Measurements from ENCODE around the gene FUT9. TPM values are rescaled to one million over a fixed set of nuclear protein-coding genes. Genes with fewer than 3 reads are reported as not detected.

FUT9 gene
- total RNA-seq: not detected
- polyA plus RNA-seq: under 1 TPM in 1 of 2 donors, not detected in 1; under 0.01 TPM
- long read RNA-seq, donor 1, partial matches to known transcripts: 0 of 1 reads
- long read RNA-seq, donor 1, other reads (novel, unspliced or antisense): 1 of 1 reads
- long read RNA-seq, donor 2: 0 reads

DNA sequence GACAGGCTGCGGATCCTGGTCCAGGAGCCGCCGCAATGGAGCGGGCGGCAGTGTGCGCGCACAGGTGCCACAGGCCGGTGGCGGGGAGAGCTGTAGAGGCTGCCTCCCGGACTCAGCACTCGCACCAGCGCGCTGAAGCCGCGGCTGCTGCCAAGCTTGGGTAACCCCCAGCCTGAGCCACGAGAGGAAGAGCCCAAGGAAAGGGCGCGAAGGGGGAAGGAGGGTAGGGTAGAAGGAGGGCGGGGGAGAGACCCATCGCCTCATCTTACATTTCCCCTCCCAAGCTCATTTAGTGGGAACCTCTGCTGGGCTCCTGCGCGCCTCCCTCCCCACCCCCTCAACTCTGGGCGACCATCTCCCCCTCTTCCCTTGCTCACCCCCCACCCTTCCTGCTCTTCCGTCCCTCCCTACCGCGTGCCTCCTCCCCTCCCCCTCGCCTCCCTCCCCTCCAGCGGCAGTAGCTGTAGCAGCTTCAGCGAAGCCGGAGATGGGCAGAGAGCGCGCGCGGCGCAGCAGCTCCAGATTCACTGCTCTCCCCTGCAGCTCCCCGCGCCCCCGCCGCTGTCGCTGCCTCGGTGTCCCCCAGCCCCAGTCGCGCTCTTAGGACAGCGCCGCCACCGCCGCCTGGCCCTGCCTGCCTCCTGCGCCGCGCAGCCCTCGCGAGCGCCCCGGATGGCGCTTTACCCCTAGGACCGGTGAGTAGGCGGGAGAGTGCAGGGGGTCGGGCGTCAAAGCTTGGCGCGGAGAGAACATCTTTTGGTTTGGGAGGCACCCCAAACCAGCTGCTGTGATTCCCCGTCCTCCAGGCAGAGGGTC, at the start of gene FUT9:
TSS of gene FUT9 (plus strand) at position 457 of the 816 bp plus-strand sequence. CDS start 187,182 bp downstream, outside the sequence.
- intact Hi-C loops (cut with DNase I): no loop called here
- Histone ChIP-seq H3K4me1 (ENCODE audit: control insufficient read depth in 1 of 2, insufficient read depth in 2 of 2, low read length in 2 of 2) (no peaks in the 10 kb centered on the region), H3K36me3 (ENCODE audit: control insufficient read depth in 1 of 2, insufficient read depth in 2 of 2, low read length in 1 of 2) (no peaks in the 10 kb centered on the region), H3K27ac (ENCODE audit: low read depth in 1 of 2, low read length in 2 of 2) (no peak within 1 kb of the TSS), H3K9me3 (ENCODE audit: control insufficient read depth, low read length) (no peaks in the 10 kb centered on the region), H3K27me3 (ENCODE audit: control insufficient read depth in 1 of 2, insufficient read depth in 2 of 2, low read length in 1 of 2) (no peaks in the 10 kb centered on the region), H3K4me3 (ENCODE audit: low read length in 2 of 2) (peak within 1 kb of the TSS; percentile 3 to 16)
- DNase-seq: peak in 1 of 2 donors; percentile 53
- ATAC-seq (ENCODE audit: low FRiP score): peak; percentile 22
- WGBS, 2 donors: 1% methylated on average over 52 to 62 of the region's 62 CpGs

DNA sequence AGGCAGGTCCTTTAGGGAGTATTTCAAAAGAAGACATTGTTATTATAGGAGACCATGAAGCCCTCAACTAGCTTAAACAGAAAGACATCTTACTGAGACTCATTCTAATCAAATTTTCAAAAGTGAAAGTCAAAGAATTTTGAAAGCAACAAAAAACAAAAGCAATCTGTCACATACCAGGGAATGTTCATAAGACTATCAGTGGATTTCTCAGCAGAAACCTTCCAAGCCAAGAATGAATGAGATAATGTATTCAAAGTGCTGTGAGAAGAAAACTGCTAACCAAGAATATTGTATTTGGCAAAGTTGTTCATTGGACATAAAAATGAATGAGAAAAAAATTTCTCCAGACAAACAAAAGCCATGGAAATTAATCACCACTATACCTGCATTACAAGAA, 48.2 kb upstream of the FUT9 start:
- no peaks in the 10 kb centered on the region for H3K9me3 ChIP-seq (ENCODE audit: control insufficient read depth, low read length)
- no peak overlapping the region for H3K27ac ChIP-seq (ENCODE audit: low read depth in 1 of 2, low read length in 2 of 2)
- H3K4me3 ChIP-seq (ENCODE audit: low read length in 2 of 2): no peak overlapping the region
- no peak for ATAC-seq (ENCODE audit: low FRiP score)
- H3K4me1 ChIP-seq (ENCODE audit: control insufficient read depth in 1 of 2, insufficient read depth in 2 of 2, low read length in 2 of 2): no peaks in the 10 kb centered on the region
- intact Hi-C loops (cut with DNase I): no loop called here
- no peaks in the 10 kb centered on the region for H3K27me3 ChIP-seq (ENCODE audit: control insufficient read depth in 1 of 2, insufficient read depth in 2 of 2, low read length in 1 of 2)
- no peak for DNase-seq
- no peaks in the 10 kb centered on the region for H3K36me3 ChIP-seq (ENCODE audit: control insufficient read depth in 1 of 2, insufficient read depth in 2 of 2, low read length in 1 of 2)

DNA sequence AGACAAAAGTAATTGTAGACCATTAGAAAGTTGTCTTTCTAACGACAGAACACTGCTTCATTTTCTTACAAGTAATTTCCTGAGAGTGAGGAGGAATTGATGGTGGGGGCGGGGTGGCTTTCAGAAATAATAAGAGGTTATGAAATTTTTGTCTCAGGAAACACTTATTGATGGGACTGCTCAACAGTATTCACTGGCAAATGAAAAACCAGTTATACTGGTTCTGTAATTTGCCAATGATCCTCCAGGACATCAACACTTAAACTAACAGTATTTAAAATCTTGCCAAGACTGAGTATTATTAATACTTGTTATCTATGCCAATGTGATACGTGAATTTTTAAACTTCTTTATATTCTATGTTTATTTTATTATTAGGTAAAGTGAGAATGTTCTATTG, 41.8 kb upstream of the FUT9 start:
- intact Hi-C loops (cut with DNase I): no loop called here

DNA sequence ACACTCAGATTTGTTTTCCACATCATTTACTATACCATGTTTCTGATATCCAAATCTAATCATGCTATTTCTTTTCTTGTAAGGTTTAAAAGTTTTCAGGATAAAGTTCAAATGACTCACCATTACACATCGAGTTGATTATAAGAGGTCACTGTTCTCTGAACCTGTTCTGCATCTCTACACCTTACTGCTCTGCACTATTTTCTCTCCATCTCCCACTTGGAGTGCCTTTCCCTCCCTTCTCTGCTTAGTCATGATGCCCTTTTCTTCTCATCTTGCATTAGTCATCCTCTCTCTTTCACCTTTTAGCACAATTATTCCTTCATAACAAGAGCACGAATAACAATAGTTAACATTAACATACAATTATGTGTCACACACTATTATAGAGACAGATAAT, 37.5 kb upstream of the FUT9 start:
- intact Hi-C loops (cut with DNase I): no loop called here
- no peak overlapping the region for H3K4me3 ChIP-seq (ENCODE audit: low read length in 2 of 2)
- 61 to 69% methylated on average over 2 of the region's 2 CpGs for WGBS, 2 donors
- no peaks in the 10 kb centered on the region for H3K27me3 ChIP-seq (ENCODE audit: control insufficient read depth in 1 of 2, insufficient read depth in 2 of 2, low read length in 1 of 2)
- no peaks in the 10 kb centered on the region for H3K4me1 ChIP-seq (ENCODE audit: control insufficient read depth in 1 of 2, insufficient read depth in 2 of 2, low read length in 2 of 2)
- ATAC-seq (ENCODE audit: low FRiP score) (no peak), DNase-seq (no peak)
- H3K27ac ChIP-seq (ENCODE audit: low read depth in 1 of 2, low read length in 2 of 2): no peak overlapping the region
- H3K9me3 ChIP-seq (ENCODE audit: control insufficient read depth, low read length): no peaks in the 10 kb centered on the region
- H3K36me3 ChIP-seq (ENCODE audit: control insufficient read depth in 1 of 2, insufficient read depth in 2 of 2, low read length in 1 of 2): no peaks in the 10 kb centered on the region

More for the DNA sequence above, 41.8 kb upstream of the FUT9 start:
- no peak for DNase-seq
- 58 to 60% methylated on average over 3 of the region's 3 CpGs for WGBS, 2 donors
- no peaks in the 10 kb centered on the region for H3K9me3 ChIP-seq (ENCODE audit: control insufficient read depth, low read length)
- H3K36me3 ChIP-seq (ENCODE audit: control insufficient read depth in 1 of 2, insufficient read depth in 2 of 2, low read length in 1 of 2): no peaks in the 10 kb centered on the region
- no peaks in the 10 kb centered on the region for H3K4me1 ChIP-seq (ENCODE audit: control insufficient read depth in 1 of 2, insufficient read depth in 2 of 2, low read length in 2 of 2)
- H3K27ac ChIP-seq (ENCODE audit: low read depth in 1 of 2, low read length in 2 of 2): no peak overlapping the region
- H3K27me3 ChIP-seq (ENCODE audit: control insufficient read depth in 1 of 2, insufficient read depth in 2 of 2, low read length in 1 of 2): no peaks in the 10 kb centered on the region
- no peak for ATAC-seq (ENCODE audit: low FRiP score)
- H3K4me3 ChIP-seq (ENCODE audit: low read length in 2 of 2): no peak overlapping the region

DNA sequence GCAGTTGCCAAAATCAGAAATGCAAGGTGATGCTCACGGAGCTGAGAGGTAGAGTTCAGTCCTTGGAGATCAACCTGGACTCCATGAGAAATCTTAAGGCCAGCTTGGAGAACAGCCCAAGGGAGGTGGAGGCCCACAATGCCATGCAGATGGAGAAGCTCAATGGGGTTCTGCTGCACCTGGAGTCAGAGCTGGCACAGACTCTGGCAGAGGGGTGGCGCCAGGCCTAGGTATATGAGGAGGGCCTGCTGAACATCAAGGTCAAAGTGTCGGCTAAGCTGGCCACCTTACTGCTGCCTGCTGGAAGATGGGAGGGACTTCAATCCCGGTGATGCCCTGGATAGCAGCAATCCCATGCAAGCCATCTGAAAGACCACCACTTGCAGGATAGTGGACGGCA, 23.9 kb upstream of the FUT9 start:
- intact Hi-C loops (cut with DNase I): no loop called here
- Histone ChIP-seq H3K9me3 (ENCODE audit: control insufficient read depth, low read length) (peaks cover 3% of the 10 kb centered on the region), H3K36me3 (ENCODE audit: control insufficient read depth in 1 of 2, insufficient read depth in 2 of 2, low read length in 1 of 2) (no peaks in the 10 kb centered on the region), H3K4me3 (ENCODE audit: low read length in 2 of 2) (no peak overlapping the region), H3K27ac (ENCODE audit: low read depth in 1 of 2, low read length in 2 of 2) (no peak overlapping the region), H3K4me1 (ENCODE audit: control insufficient read depth in 1 of 2, insufficient read depth in 2 of 2, low read length in 2 of 2) (no peaks in the 10 kb centered on the region), H3K27me3 (ENCODE audit: control insufficient read depth in 1 of 2, insufficient read depth in 2 of 2, low read length in 1 of 2) (peaks cover 0 to 2% of the 10 kb centered on the region in 2 donors)
- WGBS, 2 donors: 84 to 85% methylated on average over 5 of the region's 5 CpGs
- no peak for ATAC-seq (ENCODE audit: low FRiP score)
- no peak for DNase-seq

DNA sequence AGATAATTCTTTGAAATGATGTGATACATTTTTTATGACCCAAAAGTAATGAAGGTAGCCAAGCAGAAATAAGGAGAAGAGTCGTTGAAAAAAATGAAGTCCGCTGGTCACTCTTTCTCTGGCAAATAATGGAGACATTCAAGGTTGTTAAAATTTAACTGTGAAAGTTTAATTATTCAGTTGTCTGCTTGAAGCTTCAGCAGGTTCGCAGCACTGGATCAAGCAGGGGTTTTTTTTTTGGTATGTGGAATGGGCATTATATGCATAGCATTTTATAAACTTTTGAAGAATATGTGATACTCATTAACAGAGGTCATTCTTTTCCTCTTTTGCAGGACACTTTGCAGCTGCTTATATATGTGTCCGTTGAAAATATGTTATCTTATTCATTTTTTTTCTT, 21.6 kb upstream of the FUT9 start:
- Histone ChIP-seq H3K36me3 (ENCODE audit: control insufficient read depth in 1 of 2, insufficient read depth in 2 of 2, low read length in 1 of 2) (no peaks in the 10 kb centered on the region), H3K27ac (ENCODE audit: low read depth in 1 of 2, low read length in 2 of 2) (no peak overlapping the region), H3K9me3 (ENCODE audit: control insufficient read depth, low read length) (peaks cover 3% of the 10 kb centered on the region), H3K4me1 (ENCODE audit: control insufficient read depth in 1 of 2, insufficient read depth in 2 of 2, low read length in 2 of 2) (no peaks in the 10 kb centered on the region), H3K27me3 (ENCODE audit: control insufficient read depth in 1 of 2, insufficient read depth in 2 of 2, low read length in 1 of 2) (peaks cover 0 to 2% of the 10 kb centered on the region in 2 donors), H3K4me3 (ENCODE audit: low read length in 2 of 2) (no peak overlapping the region)
- intact Hi-C loops (cut with DNase I): no loop called here
- no peak for DNase-seq
- WGBS, 2 donors: 68 to 79% methylated on average over 4 of the region's 4 CpGs
- ATAC-seq (ENCODE audit: low FRiP score): no peak

DNA sequence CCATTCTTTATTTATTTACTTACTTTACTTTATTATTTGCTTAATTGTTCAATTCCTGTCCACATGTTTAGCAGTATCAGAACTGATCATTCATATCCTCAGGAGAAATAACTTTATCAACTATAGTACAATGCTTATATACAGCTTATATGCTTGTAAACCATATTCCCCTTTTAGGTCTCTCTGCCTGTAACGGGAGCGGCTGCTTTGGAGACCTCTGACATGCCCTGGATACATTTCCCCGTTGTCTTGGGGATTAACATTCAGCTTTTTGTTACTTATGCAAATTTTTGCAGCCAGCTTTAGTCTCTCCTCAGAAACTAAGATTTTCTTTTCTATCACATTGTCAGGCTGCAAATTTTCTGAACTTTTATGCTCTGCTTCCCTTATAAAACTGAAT, 17.6 kb upstream of the FUT9 start:
- H3K27ac ChIP-seq (ENCODE audit: low read depth in 1 of 2, low read length in 2 of 2): no peak overlapping the region
- H3K36me3 ChIP-seq (ENCODE audit: control insufficient read depth in 1 of 2, insufficient read depth in 2 of 2, low read length in 1 of 2): no peaks in the 10 kb centered on the region
- ATAC-seq (ENCODE audit: low FRiP score): no peak
- no peaks in the 10 kb centered on the region for H3K4me1 ChIP-seq (ENCODE audit: control insufficient read depth in 1 of 2, insufficient read depth in 2 of 2, low read length in 2 of 2)
- no peak for DNase-seq
- H3K27me3 ChIP-seq (ENCODE audit: control insufficient read depth in 1 of 2, insufficient read depth in 2 of 2, low read length in 1 of 2): no peaks in the 10 kb centered on the region
- no peak overlapping the region for H3K4me3 ChIP-seq (ENCODE audit: low read length in 2 of 2)
- H3K9me3 ChIP-seq (ENCODE audit: control insufficient read depth, low read length): no peaks in the 10 kb centered on the region
- WGBS, 2 donors: 59 to 69% methylated on average over 3 of the region's 3 CpGs
- intact Hi-C loops (cut with DNase I): no loop called here

DNA sequence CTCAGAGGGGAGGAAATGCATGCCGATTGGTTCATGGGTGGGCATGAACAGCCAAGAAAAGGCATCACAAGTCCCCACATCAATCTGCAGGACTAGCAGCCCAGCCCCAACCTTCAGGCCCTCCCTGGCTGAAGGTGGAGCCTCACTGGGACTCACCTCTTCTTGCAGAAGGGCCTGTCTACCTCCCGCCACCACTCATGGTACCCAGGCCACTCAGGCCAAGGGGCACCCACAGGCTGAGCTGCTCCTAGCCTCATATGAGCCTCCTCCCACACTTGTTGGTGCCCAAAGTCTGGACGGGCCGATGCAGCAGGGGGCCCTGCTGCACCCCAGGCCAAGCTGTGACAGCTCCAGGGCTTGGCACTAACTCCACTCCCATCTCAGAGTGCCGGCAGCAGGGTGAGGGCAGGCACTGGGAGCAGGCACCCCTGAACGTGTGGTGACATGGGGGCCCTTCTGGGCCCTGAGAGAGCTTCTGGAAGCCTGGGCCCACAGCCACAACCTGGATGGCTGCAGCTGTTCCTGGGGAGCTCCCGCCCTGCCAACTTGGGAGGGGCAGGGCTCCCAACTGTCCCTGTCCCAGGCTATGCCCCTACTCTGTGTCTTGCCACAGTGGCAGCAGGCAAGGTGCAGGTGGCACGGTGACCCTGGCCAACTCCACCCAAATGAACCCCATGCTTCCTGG, 13.7 kb upstream of the FUT9 start:
- ATAC-seq (ENCODE audit: low FRiP score) (peak; percentile 50), DNase-seq (no peak)
- Histone ChIP-seq H3K27ac (ENCODE audit: low read depth in 1 of 2, low read length in 2 of 2) (no peak overlapping the region), H3K36me3 (ENCODE audit: control insufficient read depth in 1 of 2, insufficient read depth in 2 of 2, low read length in 1 of 2) (no peaks in the 10 kb centered on the region), H3K4me1 (ENCODE audit: control insufficient read depth in 1 of 2, insufficient read depth in 2 of 2, low read length in 2 of 2) (no peaks in the 10 kb centered on the region), H3K9me3 (ENCODE audit: control insufficient read depth, low read length) (no peaks in the 10 kb centered on the region), H3K27me3 (ENCODE audit: control insufficient read depth in 1 of 2, insufficient read depth in 2 of 2, low read length in 1 of 2) (no peaks in the 10 kb centered on the region), H3K4me3 (ENCODE audit: low read length in 2 of 2) (no peak overlapping the region)
- 83 to 86% methylated on average over 8 of the region's 8 CpGs for WGBS, 2 donors
- intact Hi-C loops (cut with DNase I): no loop called here

DNA sequence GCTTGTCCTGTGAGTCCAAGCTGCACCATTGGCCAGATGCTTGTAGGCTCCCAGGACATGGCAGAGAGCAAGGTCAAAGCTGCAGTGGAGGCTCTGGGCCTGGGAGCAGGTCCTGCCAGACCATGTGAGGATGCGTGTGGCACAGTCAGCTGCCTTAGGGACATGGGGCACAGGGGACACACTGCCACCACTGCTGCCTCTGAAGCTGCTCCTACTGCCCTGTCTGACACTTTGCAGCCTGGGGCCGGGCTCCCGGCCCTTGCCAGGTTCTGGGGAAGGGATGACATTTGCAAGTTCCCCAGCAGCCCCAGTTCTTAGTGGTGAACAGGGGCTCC, 13.2 kb upstream of the FUT9 start:
- Histone ChIP-seq H3K9me3 (ENCODE audit: control insufficient read depth, low read length) (no peaks in the 10 kb centered on the region), H3K27me3 (ENCODE audit: control insufficient read depth in 1 of 2, insufficient read depth in 2 of 2, low read length in 1 of 2) (no peaks in the 10 kb centered on the region), H3K27ac (ENCODE audit: low read depth in 1 of 2, low read length in 2 of 2) (no peak overlapping the region), H3K4me1 (ENCODE audit: control insufficient read depth in 1 of 2, insufficient read depth in 2 of 2, low read length in 2 of 2) (no peaks in the 10 kb centered on the region), H3K36me3 (ENCODE audit: control insufficient read depth in 1 of 2, insufficient read depth in 2 of 2, low read length in 1 of 2) (no peaks in the 10 kb centered on the region), H3K4me3 (ENCODE audit: low read length in 2 of 2) (no peak overlapping the region)
- WGBS, 2 donors: 74 to 84% methylated on average over 3 of the region's 3 CpGs
- intact Hi-C loops (cut with DNase I): no loop called here
- ATAC-seq (ENCODE audit: low FRiP score) (no peak), DNase-seq (no peak)
